Parathyroid adenoma (tissue), 2 donors: ENCODE results near the gene DDB1.
A peak's percentile ranks its signal among the peaks of the same experiment; 100 is the strongest.

Experiments
- H2AFZ ChIP-seq: fragments of 300-600 bp; sonication (generic); one replicate; pipeline ENCODE4 v1.7.0; 2017; ENCODE audit warnings: antibody characterized with exemption, mild to moderate bottlenecking
- H3K27ac ChIP-seq: fragments of 300-600 bp; sonication (generic); one replicate; pipeline ENCODE4 v1.7.0; 2017
- H3K27me3 ChIP-seq: fragments of 300-600 bp; sonication (generic); one replicate; pipeline ENCODE4 v1.7.0; 2017; ENCODE audit warnings: low read length; ENCODE audit not compliant: control insufficient read depth, insufficient read depth
- H3K36me3 ChIP-seq: fragments of 300-600 bp; sonication (generic); one replicate; pipeline ENCODE4 v1.7.0; 2017; ENCODE audit warnings: low read length; ENCODE audit not compliant: control insufficient read depth, insufficient read depth
- H3K4me1 ChIP-seq: fragments of 300-600 bp; sonication (generic); one replicate; pipeline ENCODE4 v1.7.0; 2017; ENCODE audit warnings: control low read depth
- H3K4me2 ChIP-seq: fragments of 300-600 bp; sonication (generic); one replicate; pipeline ENCODE4 v1.7.0; 2017; ENCODE audit warnings: low read length
- H3K4me3 ChIP-seq: fragments of 300-600 bp; sonication (generic); one replicate; pipeline ENCODE4 v1.7.0; 2017; ENCODE audit warnings: low read depth, low read length
- H3K79me2 ChIP-seq: fragments of 300-600 bp; sonication (generic); one replicate; pipeline ENCODE4 v1.7.0; 2017; ENCODE audit warnings: control low read depth
- H3K9ac ChIP-seq: fragments of 300-600 bp; sonication (generic); one replicate; pipeline ENCODE4 v1.7.0; 2017; ENCODE audit warnings: mild to moderate bottlenecking
- H3K9me3 ChIP-seq: fragments of 300-600 bp; sonication (generic); one replicate; pipeline ENCODE4 v1.7.0; 2017; ENCODE audit warnings: low read length; ENCODE audit not compliant: control insufficient read depth
- TF ChIP-seq, protein P1 (sequence below): fragments of 300-600 bp; sonication (generic); IDR thresholded peaks from one replicate; pipeline ENCODE4 v1.7.0; 2017; ENCODE audit warnings: antibody characterized with exemption, mild to moderate bottlenecking
- donor health status: primary hyperparathyroidism.

The DDB1 gene

DNA sequence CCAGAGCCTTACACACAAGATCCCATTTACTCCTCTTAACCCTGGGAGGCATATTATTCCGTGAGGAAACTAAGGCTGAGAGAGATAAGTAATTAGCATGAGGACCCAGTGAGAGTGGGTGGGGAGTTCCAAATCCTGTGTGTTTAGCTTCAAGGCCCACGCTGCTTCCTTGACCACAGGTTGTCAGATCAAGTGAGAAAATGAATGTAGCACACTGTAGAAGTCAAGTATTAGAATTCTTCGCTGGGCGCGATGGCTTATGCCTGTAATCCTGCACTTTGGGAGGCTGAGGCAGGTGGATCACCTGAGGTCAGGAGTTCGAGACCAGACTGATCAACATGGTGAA lies 25.0 kb upstream of the DDB1 start:
- Histone ChIP-seq H3K27ac (no peak overlapping the region), H3K79me2 (no peaks in the 10 kb centered on the region)
- TF ChIP-seq, protein P1, sequence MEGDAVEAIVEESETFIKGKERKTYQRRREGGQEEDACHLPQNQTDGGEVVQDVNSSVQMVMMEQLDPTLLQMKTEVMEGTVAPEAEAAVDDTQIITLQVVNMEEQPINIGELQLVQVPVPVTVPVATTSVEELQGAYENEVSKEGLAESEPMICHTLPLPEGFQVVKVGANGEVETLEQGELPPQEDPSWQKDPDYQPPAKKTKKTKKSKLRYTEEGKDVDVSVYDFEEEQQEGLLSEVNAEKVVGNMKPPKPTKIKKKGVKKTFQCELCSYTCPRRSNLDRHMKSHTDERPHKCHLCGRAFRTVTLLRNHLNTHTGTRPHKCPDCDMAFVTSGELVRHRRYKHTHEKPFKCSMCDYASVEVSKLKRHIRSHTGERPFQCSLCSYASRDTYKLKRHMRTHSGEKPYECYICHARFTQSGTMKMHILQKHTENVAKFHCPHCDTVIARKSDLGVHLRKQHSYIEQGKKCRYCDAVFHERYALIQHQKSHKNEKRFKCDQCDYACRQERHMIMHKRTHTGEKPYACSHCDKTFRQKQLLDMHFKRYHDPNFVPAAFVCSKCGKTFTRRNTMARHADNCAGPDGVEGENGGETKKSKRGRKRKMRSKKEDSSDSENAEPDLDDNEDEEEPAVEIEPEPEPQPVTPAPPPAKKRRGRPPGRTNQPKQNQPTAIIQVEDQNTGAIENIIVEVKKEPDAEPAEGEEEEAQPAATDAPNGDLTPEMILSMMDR, result no peak

DNA sequence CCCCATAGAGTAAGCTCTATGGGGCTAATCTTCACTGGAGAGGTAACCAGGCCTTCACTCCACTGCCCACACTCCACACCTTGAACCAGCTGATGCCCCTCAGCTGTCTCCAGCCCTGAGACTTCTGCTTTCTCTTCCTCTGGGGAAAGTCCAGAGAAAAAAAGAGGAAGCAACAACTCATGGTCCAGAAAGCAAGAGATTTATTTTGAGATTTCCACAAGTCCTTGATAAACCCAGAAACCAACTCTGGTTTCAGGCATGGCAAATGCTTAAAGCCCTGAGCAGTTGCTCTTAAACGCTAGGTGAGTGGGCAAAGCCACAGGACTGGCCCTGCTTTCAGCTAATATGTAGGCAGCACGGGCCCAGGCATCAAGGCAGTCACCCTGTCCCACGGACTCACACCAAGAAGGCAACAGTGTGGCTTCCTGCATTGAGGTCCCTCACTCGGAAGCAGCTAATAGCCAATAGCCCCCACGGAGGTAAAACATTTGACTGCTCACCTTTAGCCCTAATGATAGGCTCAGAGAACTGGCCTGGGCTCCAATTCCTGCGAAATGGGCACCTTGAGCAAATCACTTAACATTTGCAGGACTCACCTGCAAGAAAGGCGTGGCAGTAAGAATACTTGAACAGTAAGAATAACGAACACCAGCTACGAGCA lies 24.5 kb upstream of the DDB1 start:
- H2AFZ ChIP-seq, result no peak overlapping the region
- H3K79me2 ChIP-seq, result no peaks in the 10 kb centered on the region
- H3K9me3 ChIP-seq, result no peaks in the 10 kb centered on the region
- peaks cover 2% of the 10 kb centered on the region for H3K4me1 ChIP-seq
- no peak overlapping the region for H3K4me2 ChIP-seq
- H3K27me3 ChIP-seq, result no peaks in the 10 kb centered on the region
- TF ChIP-seq, protein P1, result no peak
- no peaks in the 10 kb centered on the region for H3K36me3 ChIP-seq
- H3K4me3 ChIP-seq, result no peak overlapping the region
- H3K9ac ChIP-seq, result no peak overlapping the region
- no peak overlapping the region for H3K27ac ChIP-seq

More for the DNA sequence above, 25.0 kb upstream of the DDB1 start:
- Histone ChIP-seq H3K4me1 (peaks cover 2% of the 10 kb centered on the region), H3K9me3 (no peaks in the 10 kb centered on the region), H3K9ac (no peak overlapping the region), H2AFZ (no peak overlapping the region), H3K36me3 (no peaks in the 10 kb centered on the region), H3K27me3 (no peaks in the 10 kb centered on the region), H3K4me3 (no peak overlapping the region), H3K4me2 (no peak overlapping the region)

- Histone ChIP-seq H3K4me3 (no peak overlapping the region), H3K36me3 (no peaks in the 10 kb centered on the region), H3K9me3 (no peaks in the 10 kb centered on the region), H3K4me1 (peaks cover 2% of the 10 kb centered on the region), H3K9ac (no peak overlapping the region), H3K27ac (no peak overlapping the region), H3K79me2 (no peaks in the 10 kb centered on the region), H3K27me3 (no peaks in the 10 kb centered on the region), H2AFZ (no peak overlapping the region), H3K4me2 (no peak overlapping the region)
- TF ChIP-seq, protein P1, result no peak
These were observed 23.8 kb upstream of the DDB1 start for GRCh38 chr11:61356706-61357105.

- no peak overlapping the region for H2AFZ ChIP-seq
- H3K4me1 ChIP-seq, result peaks cover 2% of the 10 kb centered on the region
- H3K9me3 ChIP-seq, result no peaks in the 10 kb centered on the region
- no peak overlapping the region for H3K4me3 ChIP-seq
- no peaks in the 10 kb centered on the region for H3K27me3 ChIP-seq
- H3K4me2 ChIP-seq, result no peak overlapping the region
- H3K79me2 ChIP-seq, result no peaks in the 10 kb centered on the region
- TF ChIP-seq, protein P1, result no peak
- no peaks in the 10 kb centered on the region for H3K36me3 ChIP-seq
- peak overlapping the region; percentile 11 for H3K27ac ChIP-seq
- no peak overlapping the region for H3K9ac ChIP-seq
These were observed 21.3 kb upstream of the DDB1 start for GRCh38 chr11:61354208-61354607.
